RPMI7951 (cell line): ENCODE results near the gene PTPRT. TPM values are rescaled to one million over a fixed set of nuclear protein-coding genes. Genes with fewer than 3 reads are reported as not detected.

Experiments used
- DNase-seq: peaks from one replicate; pipeline ENCODE4 v3.0.0-alpha.2; 2012; ENCODE audit warnings: low read depth
- total RNA-seq: library from RNA; depleted of rRNA; stranded (reverse); fragments of >200 nt; shearing (Covaris generic); gene quantifications from 2 replicates; pipeline ENCODE4 v1.2.3, GENCODE V29; 2014

Gene PTPRT
- total RNA-seq, 1 experiment from 2014 or later: not detected

DNA sequence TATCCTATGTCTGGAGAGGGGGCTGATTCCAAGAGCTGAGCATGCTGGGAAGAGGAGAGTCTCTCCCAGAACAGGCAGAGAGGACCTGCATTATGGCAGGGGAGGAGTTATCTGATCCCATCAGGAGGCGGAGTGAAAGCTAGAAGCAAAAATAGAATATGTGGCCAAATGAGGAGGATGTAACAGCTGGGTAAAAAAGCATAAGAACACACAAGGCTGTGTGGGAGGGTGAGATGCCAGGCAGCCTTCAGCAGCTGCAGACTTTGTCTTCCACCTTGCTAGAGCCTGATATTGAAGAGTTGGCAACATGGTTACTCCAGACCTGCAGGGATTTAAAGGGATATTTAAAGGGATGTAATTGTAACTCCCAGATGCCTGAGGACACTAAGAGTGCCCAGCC is 167.1 kb downstream of the PTPRT start:
- DNase-seq: no peak

GRCh38 chr20:43022081-43022480 is 167.6 kb downstream of the PTPRT start:
- no peak for DNase-seq

GRCh38 chr20:43017241-43018030 is 172.3 kb downstream of the PTPRT start:
- DNase-seq: no peak

GRCh38 chr20:43016257-43016656 is 173.4 kb downstream of the PTPRT start:
- DNase-seq: no peak

- DNase-seq: no peak
These were observed 174.1 kb downstream of the PTPRT start for GRCh38 chr20:43015566-43015965.

GRCh38 chr20:43014206-43014605 is 175.5 kb downstream of the PTPRT start:
- DNase-seq: no peak

GRCh38 chr20:43011491-43011890 is 178.2 kb downstream of the PTPRT start:
- no peak for DNase-seq

- DNase-seq: no peak
These were observed 180.2 kb downstream of the PTPRT start for GRCh38 chr20:43009532-43009931.

GRCh38 chr20:43007525-43007924 is 182.2 kb downstream of the PTPRT start:
- no peak for DNase-seq

DNA sequence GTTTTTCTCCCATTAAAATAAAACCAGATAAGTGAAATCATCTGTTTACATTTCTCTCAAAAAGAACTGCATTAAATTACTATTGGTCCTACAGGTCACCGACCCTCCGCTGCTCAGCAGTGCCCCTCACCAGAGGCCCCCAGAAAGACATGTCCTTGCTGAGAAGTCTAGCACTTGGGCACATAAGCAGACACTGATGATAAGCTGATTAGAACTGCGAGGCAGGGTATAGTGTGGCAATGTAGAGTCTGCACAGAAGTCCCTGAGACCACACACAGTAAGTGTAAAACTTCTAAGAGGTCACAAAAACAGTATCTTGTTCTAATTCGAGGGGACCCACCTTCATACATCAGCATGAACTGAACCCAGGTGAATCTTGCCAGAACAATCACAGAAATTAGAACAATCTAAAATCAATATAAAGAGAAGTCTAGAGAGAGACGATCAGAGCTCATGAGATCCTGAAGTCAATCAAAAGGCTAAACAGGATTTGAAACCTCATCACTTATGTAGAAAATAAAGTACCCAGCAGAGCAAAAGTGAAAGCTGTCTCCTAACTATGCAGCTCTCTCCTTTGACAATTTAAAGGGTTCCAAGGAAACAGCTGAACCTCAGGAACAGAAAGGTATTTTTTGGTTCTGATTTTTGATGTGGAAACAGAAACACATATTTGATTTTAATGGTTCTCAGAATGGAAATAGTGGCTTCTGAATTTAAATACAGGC is 182.9 kb downstream of the PTPRT start:
- no peak for DNase-seq

GRCh38 chr20:43003318-43003944 is 186.3 kb downstream of the PTPRT start:
- no peak for DNase-seq

DNA sequence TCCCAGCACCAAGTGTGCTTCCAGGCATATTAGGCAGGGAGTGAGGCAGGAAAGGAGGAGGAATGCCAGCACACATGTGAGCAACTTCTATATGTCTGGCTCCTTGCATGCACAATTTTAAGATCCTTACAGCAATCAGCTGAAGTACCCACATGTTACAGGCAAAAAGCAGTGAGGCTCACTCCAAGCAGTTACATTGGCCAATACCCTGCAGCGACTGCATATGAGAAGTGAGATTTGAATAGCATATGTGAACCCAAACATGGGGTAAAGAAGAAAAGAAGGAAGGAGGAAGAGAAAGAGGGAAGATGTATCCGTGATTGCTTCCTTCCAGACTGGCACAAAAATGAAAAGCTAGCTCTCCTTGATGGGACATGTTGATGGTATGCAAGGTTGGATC is 193.6 kb downstream of the PTPRT start:
- DNase-seq: no peak

GRCh38 chr20:42988319-42988718 is 201.4 kb downstream of the PTPRT start:
- DNase-seq: no peak

- DNase-seq: no peak
These were observed 202.2 kb downstream of the PTPRT start for GRCh38 chr20:42987376-42988114.

DNA sequence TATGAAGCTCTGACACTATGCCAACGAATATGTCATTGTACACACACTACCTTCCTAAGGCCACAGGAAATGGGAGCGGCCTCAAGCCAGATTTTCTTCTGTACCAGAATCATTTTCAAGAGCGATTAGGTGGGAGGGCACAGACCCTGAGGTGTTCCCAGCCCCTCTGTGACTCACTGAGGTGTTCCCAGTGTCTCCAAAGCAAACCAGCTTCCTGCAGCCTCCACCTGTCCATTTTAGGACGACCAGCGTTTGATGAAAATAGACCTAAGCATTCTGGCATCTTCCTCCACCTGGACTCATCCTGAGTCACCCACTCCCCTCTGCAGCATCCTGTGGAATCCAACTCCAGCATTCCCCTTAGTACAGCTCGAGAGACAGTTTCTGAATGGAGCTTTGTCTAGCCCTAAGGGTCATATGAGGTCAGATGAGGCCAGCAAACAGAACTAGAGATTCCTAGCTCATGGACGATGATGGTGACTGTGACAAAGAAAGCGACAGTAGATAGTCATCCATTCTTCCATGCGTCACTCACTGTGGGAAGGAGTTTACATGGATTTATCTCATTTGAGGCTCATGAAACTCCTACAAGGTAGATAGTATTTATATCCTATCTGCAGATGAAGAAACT is 203.4 kb downstream of the PTPRT start:
- no peak for DNase-seq

- no peak for DNase-seq
These were observed 204.1 kb downstream of the PTPRT start for GRCh38 chr20:42985628-42986027.

DNA sequence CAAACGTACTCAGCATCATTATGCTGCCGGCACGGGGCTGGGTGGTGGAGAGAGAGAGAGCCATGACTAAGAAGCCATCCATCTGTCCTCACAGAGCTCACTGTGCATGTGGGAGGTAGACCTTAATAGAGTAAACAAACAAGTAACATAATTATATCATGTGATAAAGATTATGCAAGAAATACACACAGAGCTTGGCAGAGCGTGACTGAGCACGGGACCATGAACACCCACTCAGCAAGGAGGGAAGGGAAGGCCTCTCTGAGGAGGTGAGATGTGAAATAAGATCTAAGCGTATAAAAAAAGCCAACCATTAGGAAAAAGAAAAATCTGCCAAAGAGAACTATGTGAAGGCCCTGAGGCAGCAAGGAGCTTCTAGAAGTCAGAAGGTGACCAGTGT is 207.5 kb downstream of the PTPRT start:
- no peak for DNase-seq

DNA sequence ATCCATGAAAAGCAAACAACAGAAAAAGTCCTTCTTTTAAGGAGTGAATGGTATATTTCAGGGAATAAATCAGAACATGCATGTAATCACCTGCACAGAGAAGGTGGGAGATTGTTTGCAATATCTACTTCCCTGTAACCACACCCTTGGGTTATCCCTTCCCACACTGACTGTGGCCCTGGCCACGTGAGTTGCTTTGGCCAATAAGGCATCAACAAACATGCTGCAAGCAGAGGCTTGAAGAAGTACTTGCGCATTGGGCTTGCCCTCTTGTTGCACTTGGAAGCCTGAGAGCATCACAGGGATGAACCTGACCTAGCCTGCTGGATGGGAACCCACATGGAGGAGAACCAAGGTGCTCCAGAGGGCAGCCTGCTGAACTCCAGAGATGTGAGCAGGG is 208.5 kb downstream of the PTPRT start:
- no peak for DNase-seq

DNA sequence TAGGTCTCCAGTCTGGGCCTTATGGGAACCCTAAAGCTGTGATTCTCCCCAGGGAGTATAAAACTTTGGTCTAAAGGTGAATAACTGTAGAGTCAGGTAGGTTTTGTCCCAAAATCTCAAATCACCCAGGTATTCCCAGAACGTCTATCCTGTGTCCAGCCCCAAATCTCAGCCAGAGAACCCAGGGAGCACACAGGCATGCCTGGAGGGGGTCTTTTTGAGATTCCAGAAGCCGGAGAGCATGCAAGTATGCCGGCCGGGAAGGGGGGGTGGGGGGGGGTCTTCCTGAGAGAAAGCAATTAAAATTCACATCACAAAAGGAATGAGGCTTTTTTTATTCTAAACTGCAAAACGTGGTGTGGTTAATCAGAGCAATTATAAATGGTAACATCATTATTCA is 210.0 kb downstream of the PTPRT start:
- DNase-seq: no peak

- DNase-seq: no peak
These were observed 211.3 kb downstream of the PTPRT start for GRCh38 chr20:42978184-42978974.

GRCh38 chr20:42975974-42976373 is 213.7 kb downstream of the PTPRT start:
- DNase-seq: no peak
